RPMI7951 (cell line): ENCODE data around the gene SYT15. TPM values are rescaled to one million over a fixed set of nuclear protein-coding genes. Genes with fewer than 3 reads are reported as not detected.
A peak's percentile ranks its signal among the peaks of the same experiment; 100 is the strongest.

Experiments used
- DNase-seq: peaks from one replicate; pipeline ENCODE4 v3.0.0-alpha.2; 2012; ENCODE audit warnings: low read depth
- total RNA-seq: library from RNA; depleted of rRNA; stranded (reverse); fragments of >200 nt; shearing (Covaris generic); gene quantifications from 2 replicates; pipeline ENCODE4 v1.2.3, GENCODE V29; 2014

The SYT15 gene
- total RNA-seq, 1 experiment from 2014 or later, result under 0.01 TPM

DNA sequence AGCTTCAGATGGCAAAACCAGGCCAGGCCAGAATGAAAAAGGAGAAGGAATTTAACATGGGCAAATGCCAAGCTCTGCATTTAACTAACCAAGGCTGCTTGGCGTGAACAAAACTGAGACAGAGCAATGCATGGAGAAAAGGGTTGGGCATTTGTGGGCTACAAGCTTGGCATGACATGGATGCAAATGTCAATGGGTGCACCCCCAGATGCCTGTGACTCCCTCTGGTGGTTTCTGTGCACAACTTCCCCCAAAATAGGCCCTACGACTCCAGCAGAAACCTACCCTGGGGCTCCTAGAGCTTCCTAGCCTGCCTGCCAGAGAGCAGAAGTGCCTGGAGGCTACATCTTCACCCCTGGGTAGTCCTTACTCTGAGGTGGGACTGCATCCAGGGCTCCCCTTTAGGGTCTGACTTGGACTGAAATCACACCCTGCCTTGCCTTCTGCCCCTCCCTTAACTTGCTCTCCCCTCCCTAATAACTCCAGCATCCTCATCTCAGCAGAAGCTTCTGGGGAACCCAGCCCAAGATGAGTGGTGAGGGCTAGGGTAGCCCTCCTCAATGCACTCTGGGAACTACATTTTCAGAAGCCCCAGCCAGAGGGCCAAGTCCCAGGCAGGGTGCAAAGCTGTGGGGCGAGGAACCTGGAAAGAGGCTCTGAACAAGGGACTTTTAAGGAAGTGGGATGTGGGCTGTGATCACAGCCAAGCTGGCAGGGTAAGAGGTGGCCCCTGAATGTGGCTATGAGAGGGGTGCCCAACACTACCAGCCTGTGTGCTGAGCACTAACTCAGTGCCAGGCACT, 33.7 kb upstream of the SYT15 start:
- peak; percentile 47 for DNase-seq

DNA sequence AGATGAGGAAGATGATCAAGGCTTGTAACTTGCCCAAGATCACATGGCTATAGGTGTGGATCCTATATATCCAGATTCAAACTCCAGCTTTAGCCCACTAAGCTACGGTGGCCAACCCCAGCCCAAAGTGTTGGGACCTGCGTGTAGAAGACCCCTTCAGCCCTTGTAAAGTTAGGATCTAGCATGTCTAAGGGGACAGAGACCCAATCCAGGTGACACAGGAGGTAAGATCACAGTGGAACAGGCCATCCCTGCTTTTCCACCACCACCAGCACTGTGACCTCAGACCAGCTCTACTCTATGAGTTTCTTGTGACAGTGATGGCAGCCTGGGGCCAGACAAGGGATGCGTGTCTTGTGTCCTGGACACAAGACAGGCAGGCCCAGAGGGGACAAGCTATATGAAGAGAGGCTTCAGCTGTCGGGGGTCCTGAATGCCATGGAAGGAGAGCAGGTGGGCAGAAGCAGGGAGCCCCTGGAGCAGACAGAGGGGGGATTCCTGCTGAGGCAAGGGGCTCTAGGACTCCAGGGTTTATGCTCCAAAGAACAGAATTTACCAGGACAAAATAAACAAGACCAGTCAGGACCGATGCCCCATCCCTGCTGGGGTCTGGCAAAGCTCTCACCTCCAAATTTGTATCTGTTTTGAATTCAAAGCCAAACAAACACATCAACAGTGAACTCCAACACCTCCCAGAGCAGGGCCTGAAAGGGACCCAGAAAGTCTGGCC, 32.9 kb upstream of the SYT15 start:
- no peak for DNase-seq

DNA sequence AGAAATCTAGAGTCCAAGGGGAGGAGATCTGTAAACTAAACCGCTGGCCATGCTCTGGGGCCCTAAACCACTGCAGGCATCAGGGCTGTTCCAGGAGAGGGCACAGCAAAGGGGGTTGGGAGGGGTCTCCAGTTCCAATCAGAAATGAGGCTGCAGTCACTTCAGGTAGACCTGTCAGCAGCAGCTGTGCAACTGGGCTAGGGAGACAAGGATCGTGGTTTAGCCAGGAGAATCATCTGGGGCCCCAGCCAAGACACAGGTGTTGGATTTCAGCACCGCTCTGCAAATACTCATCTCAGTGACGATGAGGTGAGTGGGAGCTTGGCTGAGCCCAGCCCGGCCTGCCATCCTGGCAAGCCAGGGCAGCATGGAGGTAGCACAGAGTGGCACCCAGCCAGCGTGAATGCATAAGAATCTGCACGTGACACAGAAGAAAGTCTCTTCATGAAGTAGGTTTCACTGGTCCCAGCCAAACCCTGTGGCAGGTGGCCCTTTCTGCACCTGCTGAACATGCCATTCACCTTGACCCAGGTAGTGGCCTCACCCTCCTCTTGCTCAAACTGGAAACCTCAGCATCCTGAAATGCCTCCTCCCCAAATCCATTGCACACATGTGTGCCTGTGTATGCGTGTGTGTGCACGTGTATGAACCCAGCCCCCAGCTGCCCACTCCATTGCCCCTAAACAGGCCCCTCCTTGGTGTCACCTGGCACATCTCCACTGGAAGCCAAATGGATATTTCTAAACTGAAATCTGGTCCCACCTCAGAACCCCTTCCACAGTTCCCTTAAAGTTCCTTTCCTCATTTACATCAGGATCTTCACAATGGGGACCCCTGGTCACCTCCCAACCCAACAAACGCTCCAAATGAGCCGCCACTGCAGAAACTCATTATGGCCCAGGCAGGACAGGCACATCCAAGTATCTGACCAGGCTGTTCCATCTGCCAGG, 32.1 kb upstream of the SYT15 start:
- DNase-seq, result no peak

GRCh38 chr10:46547541-46548497, 31.1 kb upstream of the SYT15 start:
- DNase-seq, result no peak

GRCh38 chr10:46548498-46549090, 30.3 kb upstream of the SYT15 start:
- peak; percentile 38 for DNase-seq

GRCh38 chr10:46549171-46550075, 29.5 kb upstream of the SYT15 start:
- DNase-seq, result no peak

- no peak for DNase-seq
Measured at GRCh38 chr10:46550076-46550790, 28.7 kb upstream of the SYT15 start.

- no peak for DNase-seq
Measured at GRCh38 chr10:46550795-46551700, 27.9 kb upstream of the SYT15 start.

GRCh38 chr10:46551701-46552525, 27.0 kb upstream of the SYT15 start:
- DNase-seq, result no peak

DNA sequence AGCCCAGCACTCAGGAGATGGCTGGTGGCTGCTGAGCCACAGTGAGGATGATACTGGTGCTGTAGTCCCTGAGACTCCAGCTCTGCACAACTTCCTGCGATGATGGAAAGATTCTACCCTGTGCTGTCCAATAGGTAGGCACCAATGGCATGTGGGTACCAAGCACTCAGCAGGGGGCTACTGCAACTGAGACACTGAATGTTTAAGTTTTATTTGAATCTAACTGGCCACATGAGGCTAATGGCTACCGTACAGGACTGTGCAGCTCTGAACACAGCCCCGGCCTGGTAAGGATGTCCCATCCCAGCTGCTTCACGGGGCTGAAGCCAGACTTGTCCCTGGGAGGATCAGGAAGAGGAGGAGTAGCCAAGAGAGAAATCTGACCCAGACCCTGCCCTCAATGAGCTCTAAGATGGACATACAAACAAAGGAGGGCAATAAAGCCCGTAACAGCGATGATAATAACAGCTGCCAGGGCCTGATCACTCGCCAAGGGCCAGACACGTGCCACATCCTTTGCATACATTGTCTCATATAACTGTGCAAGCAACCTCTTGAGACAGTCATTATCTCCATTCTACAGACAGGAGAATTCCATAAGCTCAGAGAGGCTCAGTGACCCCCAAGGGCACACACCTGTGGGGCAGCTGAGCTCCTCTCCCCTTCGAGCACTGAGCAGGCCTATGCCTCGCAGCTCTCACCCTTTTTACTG, 26.2 kb upstream of the SYT15 start:
- DNase-seq, result no peak

DNA sequence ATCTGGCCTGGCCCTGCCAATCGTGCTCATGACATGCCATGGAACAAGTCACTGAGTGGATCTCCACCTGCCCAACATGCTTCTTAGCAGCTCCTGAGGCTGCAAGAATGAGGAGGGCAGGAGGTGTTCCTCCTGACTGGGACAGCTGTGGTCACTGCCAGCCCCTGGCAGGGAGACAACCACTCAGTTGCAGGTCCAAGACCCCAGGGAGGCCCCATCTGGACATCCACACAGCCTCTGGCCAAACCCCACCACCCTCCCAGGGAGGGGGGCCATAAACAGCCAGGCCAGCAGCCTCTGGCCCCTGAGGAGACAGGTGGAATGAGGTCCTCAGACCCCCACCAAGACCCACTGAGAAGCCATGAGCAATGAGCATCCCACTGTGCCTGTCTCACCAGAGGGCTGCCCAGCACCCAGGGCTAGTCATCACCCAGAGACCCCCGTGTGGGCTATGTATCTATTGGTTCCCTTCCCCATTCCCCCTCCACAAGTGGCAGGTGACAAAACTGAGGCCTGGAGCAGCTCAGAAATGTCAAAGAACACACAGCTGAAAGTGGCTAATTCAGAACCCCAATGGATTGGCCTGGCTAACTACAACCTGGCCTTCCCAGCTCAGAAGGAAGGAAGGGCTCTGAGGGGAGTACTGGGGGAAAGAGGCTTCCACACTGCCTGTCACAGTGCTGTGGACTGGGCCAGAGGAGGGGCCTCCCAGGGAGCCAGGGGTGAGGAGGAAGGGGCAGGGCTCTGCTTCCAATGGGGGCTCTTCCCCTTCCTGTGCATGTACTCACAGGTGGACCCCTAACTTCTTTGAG, 25.5 kb upstream of the SYT15 start:
- no peak for DNase-seq

DNA sequence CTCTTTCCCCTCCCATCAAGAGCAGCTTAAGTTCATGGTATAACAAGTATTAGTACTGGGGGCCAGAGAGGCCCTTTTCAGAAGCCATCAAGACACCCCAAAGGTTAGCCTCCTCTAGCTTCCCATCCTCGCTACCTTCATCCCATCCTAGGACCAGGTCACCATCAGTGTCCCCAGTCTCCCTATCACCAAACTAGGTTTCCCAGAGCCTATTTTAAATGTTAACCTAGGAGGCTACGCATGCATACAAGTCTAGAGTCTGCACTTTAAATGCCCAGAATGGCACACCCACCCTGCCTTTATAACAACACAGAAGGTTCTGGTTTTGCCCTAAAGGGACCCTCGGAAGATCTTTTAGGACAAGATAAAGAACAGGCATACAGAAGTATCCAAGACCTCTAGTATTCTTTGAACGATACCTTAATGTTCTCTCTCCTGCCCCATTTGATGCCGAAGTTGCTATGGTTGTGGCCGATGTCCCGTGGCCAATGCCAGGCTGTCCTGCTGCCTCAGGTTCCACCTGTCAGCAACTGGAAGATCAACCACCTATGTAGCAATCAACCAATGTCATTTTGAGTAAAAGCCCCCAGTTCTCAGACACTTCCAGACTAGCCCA, 24.7 kb upstream of the SYT15 start:
- DNase-seq, result no peak

- no peak for DNase-seq
Measured at GRCh38 chr10:46555366-46555712, 23.6 kb upstream of the SYT15 start.

DNA sequence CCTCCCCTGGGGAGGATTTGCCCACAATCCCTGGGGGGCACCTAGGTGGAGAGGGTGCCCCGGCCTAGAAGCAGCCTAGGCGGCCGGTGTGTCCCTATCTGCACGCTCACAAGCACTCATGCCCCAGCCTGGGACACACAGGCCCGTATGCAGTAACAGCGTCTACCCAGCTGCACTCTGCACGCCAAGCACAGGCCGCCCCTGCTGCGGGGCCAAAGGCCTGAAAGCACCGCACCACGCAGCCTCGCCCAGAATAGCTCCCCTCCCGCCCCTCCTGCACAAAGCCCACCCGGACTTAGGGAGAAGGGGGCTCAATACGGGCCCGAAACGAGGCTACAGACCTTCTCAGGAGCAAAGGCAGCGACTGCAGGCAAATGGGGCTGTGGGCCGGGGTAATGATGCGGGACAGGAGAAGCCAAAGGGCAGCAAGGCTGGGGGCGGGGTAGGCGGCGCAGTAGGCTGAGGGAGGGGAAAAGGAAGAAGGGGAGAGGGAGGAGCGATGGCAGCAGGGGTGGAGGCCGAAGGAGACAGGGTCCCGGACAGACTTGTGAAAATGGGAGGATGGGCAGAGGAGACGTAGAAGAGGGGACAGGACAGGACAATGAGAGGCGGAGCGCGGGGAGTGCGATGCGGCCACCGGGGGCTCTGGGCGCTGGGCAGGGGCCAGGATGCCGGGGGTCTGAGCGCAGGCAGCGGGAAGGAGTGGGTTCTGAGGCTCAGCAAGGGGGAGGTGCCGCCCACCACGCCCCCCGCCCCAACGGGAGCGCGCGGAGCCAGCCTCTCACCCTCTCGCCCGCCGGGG, 23.0 kb upstream of the SYT15 start:
- no peak for DNase-seq
